Loucy (cell line): ENCODE results near the gene LLCFC1.

Source experiments
- H2AFZ ChIP-seq: fragments of 200-600 bp; sonication (generic); 2 replicates; pipeline ENCODE4 v1.6.0; 2016; ENCODE audit warnings: antibody characterized with exemption, mild to moderate bottlenecking, low read length, moderate library complexity
- H3F3A ChIP-seq: fragments of 200-600 bp; 2 replicates; pipeline ENCODE4 v1.6.0; 2016; ENCODE audit warnings: antibody characterized with exemption, low read depth, mild to moderate bottlenecking
- H3K27me3 ChIP-seq: fragments of 200-600 bp; sonication (generic); 2 replicates; pipeline ENCODE4 v1.6.1; 2014; ENCODE audit warnings: low read length, mild to moderate bottlenecking; ENCODE audit not compliant: insufficient read depth, poor library complexity, severe bottlenecking
- H3K36me3 ChIP-seq: fragments of 200-600 bp; sonication (generic); 2 replicates; pipeline ENCODE4 v1.6.1; 2016; ENCODE audit warnings: low read length; ENCODE audit not compliant: insufficient read depth
- H3K4me1 ChIP-seq: fragments of 200-600 bp; sonication (generic); 2 replicates; pipeline ENCODE4 v1.5.1; 2014; ENCODE audit warnings: low read length, mild to moderate bottlenecking; ENCODE audit not compliant: insufficient read depth, poor library complexity, severe bottlenecking
- H3K4me2 ChIP-seq: fragments of 200-600 bp; sonication (generic); 2 replicates; pipeline ENCODE4 v1.6.0; 2014; ENCODE audit warnings: antibody characterized with exemption, low read length, low read depth, mild to moderate bottlenecking; ENCODE audit not compliant: poor library complexity, severe bottlenecking
- H3K4me3 ChIP-seq: fragments of 200-600 bp; sonication (generic); 2 replicates; pipeline ENCODE4 v1.5.1; 2014; ENCODE audit warnings: low read length, mild to moderate bottlenecking, mixed read lengths; ENCODE audit not compliant: poor library complexity, severe bottlenecking
- H3K79me2 ChIP-seq: fragments of 200-600 bp; sonication (generic); 2 replicates; pipeline ENCODE4 v1.6.1; 2014; ENCODE audit warnings: low read length; ENCODE audit not compliant: insufficient read depth
- H3K9ac ChIP-seq: fragments of 200-600 bp; sonication (generic); 2 replicates; pipeline ENCODE4 v1.6.0; 2014; ENCODE audit warnings: mild to moderate bottlenecking, low read depth, low read length, moderate library complexity; ENCODE audit not compliant: poor library complexity, severe bottlenecking
- H3K9me2 ChIP-seq: fragments of 200-600 bp; sonication (generic); replicated peaks from 2 replicates; pipeline ENCODE4 v1.6.1; 2016; ENCODE audit warnings: low read depth, low read length, mixed read lengths
- H3K9me3 ChIP-seq: fragments of 200-600 bp; sonication (generic); 2 replicates; pipeline ENCODE4 v1.6.1; 2014; ENCODE audit warnings: mild to moderate bottlenecking, antibody characterized with exemption, low read length, low read depth; ENCODE audit not compliant: insufficient read depth
- H4K20me1 ChIP-seq: fragments of 200-600 bp; sonication (generic); 2 replicates; pipeline ENCODE4 v1.6.0; 2014; ENCODE audit warnings: antibody characterized with exemption, low read length, mild to moderate bottlenecking; ENCODE audit not compliant: insufficient read depth, poor library complexity, severe bottlenecking
- EZH2phosphoT487 ChIP-seq: fragments of 200-600 bp; IDR thresholded peaks from 2 replicates; pipeline ENCODE4 v1.6.1; 2018; ENCODE audit warnings: antibody characterized with exemption, mild to moderate bottlenecking, moderate library complexity, borderline replicate concordance
- TF ChIP-seq, protein P1 (sequence below): fragments of 200-600 bp; sonication (generic); conservative IDR thresholded peaks from 2 replicates; pipeline ENCODE4 v1.5.1; 2014; ENCODE audit warnings: mild to moderate bottlenecking, antibody characterized with exemption, low read length

The LLCFC1 gene

DNA sequence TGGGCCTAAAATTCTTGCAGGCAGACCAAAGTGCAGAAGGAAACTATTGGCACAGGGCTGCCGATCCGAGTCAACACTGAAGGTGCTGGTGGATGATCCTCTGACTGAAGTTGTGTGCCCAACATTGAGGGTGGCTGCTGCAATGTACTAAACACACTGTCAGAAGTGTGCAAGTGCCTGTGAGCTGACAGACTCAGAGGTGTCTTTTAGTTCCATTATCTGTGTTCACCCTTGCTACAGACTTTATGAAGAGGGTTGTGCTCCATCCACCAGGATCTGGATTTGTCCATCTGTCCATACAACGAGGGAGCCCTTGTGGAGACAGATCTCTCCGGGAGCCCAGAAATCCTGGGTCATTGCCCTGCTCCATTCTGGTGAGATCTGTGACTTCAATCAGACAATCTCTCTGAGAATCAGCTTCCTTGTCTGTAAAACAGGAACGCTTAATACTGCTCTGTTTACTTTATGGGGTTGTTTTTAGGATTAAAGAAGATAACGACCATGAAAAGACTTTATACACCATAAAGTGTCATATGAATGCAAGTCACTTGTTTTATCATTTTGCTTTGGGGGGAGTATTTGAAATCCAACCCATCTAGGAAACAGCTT is 44.2 kb upstream of the LLCFC1 start:
- Histone ChIP-seq H3K27me3 (no peaks in the 10 kb centered on the region), H3F3A (no peaks in the 10 kb centered on the region), H3K36me3 (no peaks in the 10 kb centered on the region), H4K20me1 (no peaks in the 10 kb centered on the region), H2AFZ (no peak overlapping the region), H3K9me3 (no peaks in the 10 kb centered on the region), H3K4me3 (no peak overlapping the region), H3K4me1 (no peaks in the 10 kb centered on the region), H3K9ac (no peak overlapping the region), H3K9me2 (no peaks in the 10 kb centered on the region), H3K4me2 (no peak overlapping the region), H3K79me2 (no peaks in the 10 kb centered on the region)
- TF ChIP-seq EZH2phosphoT487 = no peak
- TF ChIP-seq, protein P1, sequence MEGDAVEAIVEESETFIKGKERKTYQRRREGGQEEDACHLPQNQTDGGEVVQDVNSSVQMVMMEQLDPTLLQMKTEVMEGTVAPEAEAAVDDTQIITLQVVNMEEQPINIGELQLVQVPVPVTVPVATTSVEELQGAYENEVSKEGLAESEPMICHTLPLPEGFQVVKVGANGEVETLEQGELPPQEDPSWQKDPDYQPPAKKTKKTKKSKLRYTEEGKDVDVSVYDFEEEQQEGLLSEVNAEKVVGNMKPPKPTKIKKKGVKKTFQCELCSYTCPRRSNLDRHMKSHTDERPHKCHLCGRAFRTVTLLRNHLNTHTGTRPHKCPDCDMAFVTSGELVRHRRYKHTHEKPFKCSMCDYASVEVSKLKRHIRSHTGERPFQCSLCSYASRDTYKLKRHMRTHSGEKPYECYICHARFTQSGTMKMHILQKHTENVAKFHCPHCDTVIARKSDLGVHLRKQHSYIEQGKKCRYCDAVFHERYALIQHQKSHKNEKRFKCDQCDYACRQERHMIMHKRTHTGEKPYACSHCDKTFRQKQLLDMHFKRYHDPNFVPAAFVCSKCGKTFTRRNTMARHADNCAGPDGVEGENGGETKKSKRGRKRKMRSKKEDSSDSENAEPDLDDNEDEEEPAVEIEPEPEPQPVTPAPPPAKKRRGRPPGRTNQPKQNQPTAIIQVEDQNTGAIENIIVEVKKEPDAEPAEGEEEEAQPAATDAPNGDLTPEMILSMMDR = no peak

- no peaks in the 10 kb centered on the region for H3F3A ChIP-seq
- no peaks in the 10 kb centered on the region for H4K20me1 ChIP-seq
- H3K36me3 ChIP-seq = no peaks in the 10 kb centered on the region
- H3K79me2 ChIP-seq = no peaks in the 10 kb centered on the region
- TF ChIP-seq EZH2phosphoT487 = no peak
- TF ChIP-seq, protein P1 = no peak
- no peak overlapping the region for H3K4me3 ChIP-seq
- H3K9ac ChIP-seq = no peak overlapping the region
- H3K4me1 ChIP-seq = no peaks in the 10 kb centered on the region
- H3K27me3 ChIP-seq = no peaks in the 10 kb centered on the region
- H2AFZ ChIP-seq = no peak overlapping the region
- no peaks in the 10 kb centered on the region for H3K9me2 ChIP-seq
- H3K9me3 ChIP-seq = no peaks in the 10 kb centered on the region
- no peak overlapping the region for H3K4me2 ChIP-seq
These were observed 43.1 kb upstream of the LLCFC1 start for GRCh38 chr7:142896151-142896550.

DNA sequence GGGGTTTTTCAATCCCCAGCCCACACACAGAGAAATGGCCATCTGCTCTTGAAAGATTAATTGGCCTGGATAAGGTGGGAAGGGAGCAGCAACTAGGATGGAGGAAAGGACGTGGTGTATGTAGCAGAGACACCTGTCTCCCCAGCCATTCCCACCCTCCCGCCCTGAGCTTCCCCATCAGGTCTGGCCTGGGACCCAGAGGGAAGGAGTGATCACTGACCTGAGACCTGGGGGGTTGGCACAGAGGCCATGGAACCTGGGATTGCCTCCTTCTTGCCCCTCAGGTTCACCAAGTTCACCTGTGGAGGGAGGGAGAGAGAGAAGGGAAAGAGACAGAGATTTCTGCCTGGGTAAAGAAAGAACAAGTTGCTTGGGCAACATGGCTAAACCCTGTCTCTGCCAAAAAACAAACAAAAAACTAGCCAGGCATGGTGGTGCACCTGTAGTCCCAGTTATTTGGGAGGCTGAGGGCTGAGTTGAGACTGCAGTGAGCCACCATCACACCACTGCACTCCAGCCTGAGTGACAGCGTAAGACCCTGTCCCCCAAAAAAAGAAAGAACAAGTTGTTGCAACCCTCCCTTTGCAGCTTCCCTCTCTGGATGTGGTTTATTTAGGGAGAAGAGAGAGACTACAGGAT is 42.4 kb upstream of the LLCFC1 start:
- Histone ChIP-seq H3K36me3 (no peaks in the 10 kb centered on the region), H3K79me2 (no peaks in the 10 kb centered on the region), H3K4me2 (no peak overlapping the region), H3F3A (no peaks in the 10 kb centered on the region), H3K4me1 (no peaks in the 10 kb centered on the region), H3K9me2 (no peaks in the 10 kb centered on the region), H3K27me3 (no peaks in the 10 kb centered on the region), H4K20me1 (no peaks in the 10 kb centered on the region), H3K9me3 (no peaks in the 10 kb centered on the region), H3K4me3 (no peak overlapping the region), H2AFZ (no peak overlapping the region), H3K9ac (no peak overlapping the region)
- TF ChIP-seq, protein P1 = no peak
- no peak for TF ChIP-seq EZH2phosphoT487
